ENCODE measurements around the gene PPFIBP2.

DNA sequence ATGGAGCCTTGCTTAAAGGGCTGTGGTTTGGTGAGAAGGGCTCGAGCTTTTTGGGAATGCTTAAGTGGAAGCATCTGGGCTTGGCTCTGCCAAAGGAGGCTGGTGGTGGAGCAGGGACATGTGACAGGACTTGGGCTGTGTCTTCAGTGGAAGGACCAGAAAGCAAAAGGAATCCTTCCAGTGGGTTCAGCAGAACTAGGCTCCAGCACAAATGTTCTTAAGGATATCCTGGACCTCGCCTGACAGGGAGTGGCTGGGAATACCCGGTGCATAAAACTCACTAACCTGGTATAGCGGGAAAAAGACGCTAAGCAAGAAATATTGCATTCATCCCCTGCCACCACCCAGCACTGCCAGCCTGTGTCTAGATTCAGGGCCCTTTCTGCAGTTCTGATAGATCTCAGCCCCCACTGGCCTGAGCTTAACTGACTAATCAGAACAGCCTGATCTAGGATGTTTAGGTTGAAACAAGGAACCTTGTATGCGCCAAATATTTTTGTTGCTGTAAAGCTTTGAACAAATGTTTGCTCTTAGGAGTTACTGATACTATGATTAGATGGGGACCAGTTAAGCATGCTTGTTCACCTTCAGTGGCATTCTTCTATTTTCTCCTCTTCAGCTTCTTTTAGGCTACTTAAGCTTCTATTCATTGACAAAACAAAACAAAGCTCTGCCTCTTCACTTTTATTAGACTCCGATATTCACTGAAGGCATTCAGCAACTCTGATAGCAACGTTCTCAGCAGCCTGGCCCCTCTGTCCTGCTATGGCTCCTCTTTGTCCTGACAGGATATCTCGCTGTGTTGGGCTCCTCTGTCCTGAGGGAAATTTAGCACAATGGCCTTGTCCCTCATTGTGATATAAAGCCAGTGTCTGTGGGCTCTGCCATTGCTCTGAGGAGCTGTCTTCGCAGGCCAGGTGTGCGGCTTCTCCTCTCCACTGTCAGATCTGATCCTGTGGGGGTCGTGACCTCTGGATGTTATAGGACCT, 25.0 kb downstream of the PPFIBP2 start:
- peak in 1 of 3 donors; percentile 42 for TF ChIP-seq POLR2AphosphoS5 (IDR thresholded peaks at IDR 0.05)
- TF ChIP-seq, protein P1, sequence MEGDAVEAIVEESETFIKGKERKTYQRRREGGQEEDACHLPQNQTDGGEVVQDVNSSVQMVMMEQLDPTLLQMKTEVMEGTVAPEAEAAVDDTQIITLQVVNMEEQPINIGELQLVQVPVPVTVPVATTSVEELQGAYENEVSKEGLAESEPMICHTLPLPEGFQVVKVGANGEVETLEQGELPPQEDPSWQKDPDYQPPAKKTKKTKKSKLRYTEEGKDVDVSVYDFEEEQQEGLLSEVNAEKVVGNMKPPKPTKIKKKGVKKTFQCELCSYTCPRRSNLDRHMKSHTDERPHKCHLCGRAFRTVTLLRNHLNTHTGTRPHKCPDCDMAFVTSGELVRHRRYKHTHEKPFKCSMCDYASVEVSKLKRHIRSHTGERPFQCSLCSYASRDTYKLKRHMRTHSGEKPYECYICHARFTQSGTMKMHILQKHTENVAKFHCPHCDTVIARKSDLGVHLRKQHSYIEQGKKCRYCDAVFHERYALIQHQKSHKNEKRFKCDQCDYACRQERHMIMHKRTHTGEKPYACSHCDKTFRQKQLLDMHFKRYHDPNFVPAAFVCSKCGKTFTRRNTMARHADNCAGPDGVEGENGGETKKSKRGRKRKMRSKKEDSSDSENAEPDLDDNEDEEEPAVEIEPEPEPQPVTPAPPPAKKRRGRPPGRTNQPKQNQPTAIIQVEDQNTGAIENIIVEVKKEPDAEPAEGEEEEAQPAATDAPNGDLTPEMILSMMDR (IDR thresholded peaks at IDR 0.05), result no peak
